ENCODE results near the gene RRP1.

RRP1 gene

DNA sequence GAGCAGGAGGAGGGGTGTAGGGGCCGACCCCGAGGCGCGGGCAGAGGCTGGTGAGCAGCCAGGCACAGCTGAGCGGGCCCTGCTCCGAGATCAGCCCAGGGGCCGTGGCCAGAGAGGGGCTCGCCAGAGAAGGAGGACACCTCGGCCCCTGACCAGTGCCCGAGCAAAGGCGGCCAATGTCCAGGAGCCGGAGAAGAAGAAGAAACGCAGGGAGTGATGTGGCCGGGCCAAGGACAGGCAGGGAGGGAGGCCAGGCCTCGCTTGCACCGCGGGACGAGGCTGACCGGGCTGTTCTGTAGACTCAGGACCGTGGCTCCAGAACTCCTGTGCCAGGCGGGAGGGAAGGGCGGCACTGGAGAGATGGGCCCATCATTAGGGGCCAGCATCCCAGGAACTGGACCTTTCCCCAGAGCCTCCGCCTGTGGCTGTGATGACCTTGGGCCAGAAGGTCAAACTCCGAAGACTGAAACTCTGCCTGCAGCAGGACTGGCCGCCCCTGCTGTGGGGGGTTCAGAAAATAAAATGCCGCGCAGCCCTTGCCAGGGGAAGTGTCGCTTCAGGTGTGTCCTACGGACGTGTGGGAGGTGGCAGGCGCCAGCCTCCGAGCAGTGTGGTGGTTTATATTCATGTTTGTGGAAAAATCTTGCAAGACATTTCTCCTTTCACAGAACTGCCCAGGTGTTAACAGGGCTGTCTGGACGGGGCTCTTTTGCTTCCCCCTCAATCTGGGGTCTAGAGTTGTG is 14.4 kb downstream of the RRP1 start:
- no peak for DNase-seq

- peak; percentile 82 for DNase-seq
Observed at GRCh38 chr21:43805275-43805800, 16.0 kb downstream of the RRP1 start.

- DNase-seq, result peak; percentile 33
Observed at GRCh38 chr21:43806017-43806710, 16.8 kb downstream of the RRP1 start.

- DNase-seq, result no peak
Observed at GRCh38 chr21:43808367-43808766, 19.0 kb downstream of the RRP1 start.

GRCh38 chr21:43808832-43809251 is 19.5 kb downstream of the RRP1 start:
- no peak for DNase-seq

DNA sequence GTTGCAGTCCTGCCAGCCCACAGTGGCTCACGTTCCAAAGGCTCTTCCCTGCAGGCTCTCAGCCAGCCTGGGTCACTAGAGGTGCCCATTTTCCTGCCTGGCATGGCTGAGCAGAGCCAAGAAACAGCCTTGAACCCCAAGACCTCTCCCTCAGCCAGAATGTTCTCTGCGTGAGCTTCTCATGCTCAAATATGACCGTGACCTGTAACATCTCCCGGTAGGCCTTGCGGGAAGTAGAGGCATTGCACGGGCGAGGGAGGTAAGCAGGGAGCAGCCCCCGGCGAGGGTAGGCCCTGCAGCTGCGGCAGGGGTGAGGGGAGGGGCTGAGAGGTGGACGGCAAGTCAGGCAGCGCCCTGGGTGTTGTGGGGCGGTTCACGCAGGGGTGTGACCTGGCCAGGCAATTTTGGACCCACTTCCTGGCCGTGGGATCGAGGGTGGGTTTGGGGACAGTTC is 20.0 kb downstream of the RRP1 start:
- DNase-seq, result no peak

DNA sequence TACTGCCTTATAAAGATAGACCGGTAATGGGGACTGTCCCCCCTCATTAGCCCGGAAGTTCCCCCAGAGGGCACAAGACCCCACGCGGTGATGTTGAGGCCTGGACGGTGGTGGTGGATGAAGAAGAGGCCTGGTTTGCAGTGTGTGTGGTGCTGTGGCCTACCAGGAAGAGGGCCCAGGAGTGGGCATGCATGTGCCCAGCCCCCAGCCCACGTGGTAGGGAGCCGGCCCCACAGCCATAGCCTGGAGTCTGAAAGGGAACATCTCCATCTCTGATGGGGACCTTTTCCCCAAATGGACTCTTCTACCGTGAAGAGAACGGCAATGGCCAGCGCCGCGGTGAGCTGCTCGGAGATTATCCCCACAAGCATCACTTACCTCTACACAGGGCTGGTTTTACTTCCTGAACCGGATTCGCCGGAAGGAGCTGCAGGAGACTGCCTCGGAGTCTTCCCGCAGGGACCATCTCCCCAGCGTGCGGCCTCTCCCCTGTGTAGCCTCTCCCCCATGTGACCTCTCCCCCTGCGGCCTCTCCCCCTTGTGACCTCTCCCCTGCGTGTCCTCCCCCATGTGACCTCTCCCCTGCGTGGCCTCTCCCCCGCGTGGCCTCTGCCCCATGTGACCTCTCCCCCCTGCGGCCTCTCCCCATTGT is 20.6 kb downstream of the RRP1 start:
- no peak for DNase-seq

- peak; percentile 49 for DNase-seq
Observed at GRCh38 chr21:43810505-43811261, 21.3 kb downstream of the RRP1 start.

DNA sequence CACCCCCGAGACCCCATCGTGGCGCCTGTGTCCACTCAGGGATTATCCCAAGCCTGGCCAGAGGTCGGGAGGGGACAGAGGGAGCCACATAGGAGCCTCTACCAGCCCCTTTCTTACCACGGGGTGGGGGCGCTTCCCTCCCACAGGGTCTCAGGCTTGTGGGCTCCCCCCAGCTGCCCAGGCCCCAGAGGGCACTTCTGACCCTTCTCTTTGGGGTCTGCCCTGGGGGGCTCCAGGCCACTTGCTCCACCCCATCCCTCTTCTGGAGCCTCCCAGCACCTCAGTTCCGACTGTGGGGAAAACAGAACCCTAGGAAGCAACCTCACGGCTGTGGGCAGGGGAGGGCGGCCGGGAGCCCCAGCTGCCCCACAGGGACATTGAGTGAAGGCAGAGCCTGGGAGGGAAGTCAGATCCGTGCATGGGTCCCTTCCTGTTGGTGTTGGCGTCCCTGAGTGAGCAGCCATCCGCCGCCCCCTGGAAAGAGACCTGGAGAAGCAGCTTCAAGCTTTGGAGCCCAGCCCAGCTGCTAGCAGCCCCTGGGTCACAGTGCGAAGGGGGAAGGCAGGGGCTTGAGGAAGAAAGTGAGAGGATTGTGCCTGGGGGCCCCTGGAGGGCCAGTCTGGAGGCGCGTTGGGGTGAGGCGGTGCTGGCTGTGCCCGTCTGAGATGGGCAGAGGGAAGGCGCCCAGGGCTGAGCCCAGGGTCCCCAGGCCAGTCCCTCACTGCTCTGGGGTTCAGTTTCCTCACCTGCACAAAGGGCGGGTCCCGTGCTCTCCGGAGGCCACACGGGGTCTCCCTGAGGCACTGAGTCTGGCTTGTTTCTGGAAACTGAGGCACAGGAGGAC is 22.1 kb downstream of the RRP1 start:
- DNase-seq, result no peak

- no peak for DNase-seq
Observed at GRCh38 chr21:43812139-43812821, 22.9 kb downstream of the RRP1 start.

DNA sequence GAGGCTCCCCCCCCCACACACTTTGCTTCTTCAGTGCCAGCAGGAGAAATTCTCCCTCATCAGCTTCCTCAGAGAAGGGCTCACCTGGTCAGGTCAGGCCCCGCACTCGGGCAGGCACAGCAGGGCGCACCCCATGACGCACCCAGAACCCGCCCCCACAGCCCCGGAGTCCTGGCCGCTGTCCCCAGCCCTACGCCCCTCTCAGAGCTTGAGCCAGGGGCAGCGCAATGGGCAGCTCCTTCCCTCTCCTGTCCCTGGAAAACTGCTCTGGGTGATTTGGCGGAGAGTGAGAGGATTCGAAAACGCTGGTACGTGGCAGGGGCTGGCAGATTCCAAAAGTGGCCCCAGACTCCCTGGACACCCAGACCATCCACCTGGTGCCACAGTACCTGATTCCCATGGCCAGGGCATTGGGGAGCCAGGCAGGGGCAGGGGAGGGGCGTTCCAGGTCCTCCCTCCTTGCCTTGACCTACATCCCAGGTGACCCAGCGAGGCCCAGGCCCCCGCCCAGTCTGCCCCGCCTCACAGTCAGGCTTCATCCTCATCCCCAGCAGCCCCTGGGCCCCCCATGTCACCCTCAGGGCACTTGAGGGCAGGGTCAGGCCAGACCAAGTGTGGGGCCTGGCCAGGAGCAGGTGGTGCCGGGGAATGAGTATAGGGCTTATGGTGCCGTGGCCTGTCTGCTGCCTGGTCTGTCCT is 23.7 kb downstream of the RRP1 start:
- DNase-seq, result no peak

DNA sequence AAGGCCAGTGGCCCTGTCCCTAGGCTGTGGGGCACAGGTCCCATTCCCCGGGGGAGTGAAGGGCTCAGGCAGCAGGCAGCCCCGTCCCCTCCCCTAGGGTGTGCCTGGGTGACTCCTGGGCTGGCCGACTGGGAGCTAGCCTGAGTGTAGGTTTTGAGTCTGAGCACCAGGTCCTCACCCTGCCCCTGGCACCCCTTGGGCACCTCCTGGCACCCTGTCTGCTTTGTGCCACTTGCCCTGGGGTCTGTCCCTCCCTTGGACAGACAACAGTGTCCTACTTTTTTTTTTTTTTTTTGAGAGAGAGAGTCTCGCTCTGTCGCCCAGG is 24.2 kb downstream of the RRP1 start:
- no peak for DNase-seq

GRCh38 chr21:43814215-43815106 is 25.1 kb downstream of the RRP1 start:
- DNase-seq, result no peak

DNA sequence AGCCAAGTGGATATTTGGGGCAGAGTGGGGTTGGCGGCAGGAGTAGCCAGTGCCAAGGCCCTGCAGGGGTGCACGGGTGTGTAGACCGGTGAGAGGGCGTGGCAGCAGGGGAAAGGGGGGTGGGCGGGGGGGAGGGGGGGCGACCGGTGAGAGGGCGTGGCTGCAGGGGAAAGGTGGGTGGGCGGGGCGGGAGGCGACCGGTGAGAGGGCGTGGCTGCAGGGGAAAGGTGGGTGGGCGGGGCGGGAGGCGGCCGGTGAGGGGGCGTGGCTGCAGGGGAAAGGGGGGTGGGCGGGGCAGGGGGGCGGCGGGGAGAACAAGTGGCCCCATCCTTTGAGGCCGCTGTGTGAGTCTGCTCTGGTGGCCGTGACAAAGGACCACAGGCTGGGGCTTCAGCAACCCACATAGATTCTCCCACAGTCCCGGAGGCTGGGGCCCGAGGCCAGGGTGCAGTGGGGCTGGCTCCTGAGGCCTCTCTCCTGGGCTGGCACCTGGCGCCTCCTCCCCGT is 25.8 kb downstream of the RRP1 start:
- DNase-seq, result no peak

GRCh38 chr21:43815991-43816390 is 26.6 kb downstream of the RRP1 start:
- DNase-seq, result no peak

GRCh38 chr21:43816611-43817071 is 27.3 kb downstream of the RRP1 start:
- DNase-seq, result no peak

GRCh38 chr21:43817157-43818086 is 28.0 kb downstream of the RRP1 start:
- no peak for DNase-seq

DNA sequence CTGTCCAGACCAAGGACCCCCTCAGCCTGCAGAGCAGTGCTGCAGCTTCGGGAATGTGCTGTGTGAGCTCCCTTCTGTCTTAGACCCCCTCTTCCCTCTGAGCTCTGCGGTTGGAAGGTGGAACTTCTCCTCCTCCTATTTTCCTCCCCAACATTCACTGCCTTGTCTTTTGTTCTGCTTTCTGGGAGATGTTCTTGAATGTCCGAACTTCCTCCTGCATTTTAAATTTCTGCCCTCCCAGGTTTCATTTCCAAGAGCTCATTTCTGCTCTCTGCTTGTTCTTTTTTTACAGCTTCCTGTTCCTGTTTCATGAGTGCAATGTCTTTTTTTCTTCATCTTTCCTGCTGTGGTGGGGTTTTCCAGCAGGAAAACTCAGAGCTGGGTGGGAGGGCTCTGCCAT is 29.3 kb downstream of the RRP1 start:
- peak; percentile 52 for DNase-seq
